Fibroblast of skin of back (primary cell): ENCODE data around the gene PREPL. TPM values are rescaled to one million over a fixed set of nuclear protein-coding genes. Genes with fewer than 3 reads are reported as not detected.
"Not testable (repeated sequence)": the region's sequence is repeated elsewhere in the genome, so short reads cannot be mapped to it uniquely, and the experiment has no call there.

Experiments used
- DNase-seq: peaks from one replicate; pipeline ENCODE4 v3.0.0-alpha.2; 2013
- polyA plus RNA-seq, 2 experiments: library from polyadenylated mRNA; unstranded; fragments of 120-200 nt; gene quantifications; one replicate each; pipeline ENCODE4 v1.2.1, GENCODE V29; 2013; ENCODE audit not compliant: insufficient read length in 2 of 2

Gene PREPL
- 25.3 TPM for polyA plus RNA-seq (2013, experiment 1 of 2; ENCODE audit: insufficient read length)
- polyA plus RNA-seq (2013, experiment 2 of 2; ENCODE audit: insufficient read length), result 29.9 TPM

- DNase-seq, result peak; percentile 97
These were observed at the start of gene PREPL, which contains the start of gene CAMKMT for GRCh38 chr2:44361330-44362206. TSS of gene PREPL (minus strand) at chr2:44361494. CDS start at chr2:44346342, 15,152 bp downstream. TSS of gene CAMKMT (plus strand) at chr2:44361947.

- DNase-seq, result no peak
These were observed 37.1 kb upstream of the PREPL start for GRCh38 chr2:44398243-44398897.

GRCh38 chr2:44397447-44398175 lies 36.3 kb upstream of the PREPL start:
- no peak for DNase-seq

- DNase-seq, result peak; percentile 37
These were observed 31.1 kb upstream of the PREPL start for GRCh38 chr2:44392338-44392943.

- no peak for DNase-seq
These were observed 28.6 kb upstream of the PREPL start for GRCh38 chr2:44389895-44390294.

GRCh38 chr2:44388877-44389276 lies 27.6 kb upstream of the PREPL start:
- DNase-seq, result no peak

GRCh38 chr2:44385226-44385625 lies 23.9 kb upstream of the PREPL start:
- not testable (repeated sequence) for DNase-seq

GRCh38 chr2:44377486-44377885 lies 16.2 kb upstream of the PREPL start:
- no peak for DNase-seq

GRCh38 chr2:44372246-44372645 lies 11.0 kb upstream of the PREPL start:
- no peak for DNase-seq

GRCh38 chr2:44371445-44371844 lies 10.2 kb upstream of the PREPL start:
- no peak for DNase-seq

GRCh38 chr2:44369392-44369791 lies 8.1 kb upstream of the PREPL start:
- DNase-seq, result no peak

- no peak for DNase-seq
These were observed 6.3 kb upstream of the PREPL start for GRCh38 chr2:44367591-44367990.

GRCh38 chr2:44364604-44365003 lies 3.3 kb upstream of the PREPL start:
- DNase-seq, result no peak

- DNase-seq, result peak; percentile 51
These were observed 1.1 kb upstream of the PREPL start for GRCh38 chr2:44362207-44363015.

- DNase-seq, result peak; percentile 19
These were observed 455 bp downstream of the PREPL start for GRCh38 chr2:44360749-44361329.

- DNase-seq, result peak; percentile 21
These were observed 2.8 kb downstream of the PREPL start for GRCh38 chr2:44358503-44358902.

- no peak for DNase-seq
These were observed 6.5 kb downstream of the PREPL start for GRCh38 chr2:44354761-44355160.

GRCh38 chr2:44352510-44352909 lies 8.8 kb downstream of the PREPL start:
- no peak for DNase-seq

GRCh38 chr2:44351676-44352075 lies 9.6 kb downstream of the PREPL start:
- no peak for DNase-seq

- DNase-seq, result no peak
These were observed 10.2 kb downstream of the PREPL start for GRCh38 chr2:44351088-44351487.

- DNase-seq, result no peak
These were observed 11.8 kb downstream of the PREPL start for GRCh38 chr2:44349506-44349905.
